NB4 (cell line): ENCODE results near the gene CMC1.

Source experiments
- DNase-seq: peaks from one replicate; pipeline ENCODE4 v3.0.0; 2010; ENCODE audit warnings: low read depth
- H3K4me3 ChIP-seq: one replicate; pipeline ENCODE4 v1.5.1; 2011; ENCODE audit warnings: mild to moderate bottlenecking, low read depth, low read length, moderate library complexity
- MYC ChIP-seq: IDR thresholded peaks from 2 replicates; pipeline ENCODE4 v1.6.1; 2011; ENCODE audit warnings: low read depth, low read length
- POLR2A ChIP-seq: IDR thresholded peaks from 2 replicates; pipeline ENCODE4 v1.6.1; 2011; ENCODE audit warnings: mild to moderate bottlenecking; ENCODE audit not compliant: insufficient read length; ENCODE audit errors: extremely low read depth
- TF ChIP-seq, protein P1 (sequence below): IDR thresholded peaks from one replicate; pipeline ENCODE4 v1.5.1; 2012; ENCODE audit warnings: low read depth, low read length
- TF ChIP-seq, protein P2 (sequence below): IDR thresholded peaks from 2 replicates; pipeline ENCODE4 v1.6.1; 2011; ENCODE audit warnings: low read depth, low read length

The CMC1 gene

DNA sequence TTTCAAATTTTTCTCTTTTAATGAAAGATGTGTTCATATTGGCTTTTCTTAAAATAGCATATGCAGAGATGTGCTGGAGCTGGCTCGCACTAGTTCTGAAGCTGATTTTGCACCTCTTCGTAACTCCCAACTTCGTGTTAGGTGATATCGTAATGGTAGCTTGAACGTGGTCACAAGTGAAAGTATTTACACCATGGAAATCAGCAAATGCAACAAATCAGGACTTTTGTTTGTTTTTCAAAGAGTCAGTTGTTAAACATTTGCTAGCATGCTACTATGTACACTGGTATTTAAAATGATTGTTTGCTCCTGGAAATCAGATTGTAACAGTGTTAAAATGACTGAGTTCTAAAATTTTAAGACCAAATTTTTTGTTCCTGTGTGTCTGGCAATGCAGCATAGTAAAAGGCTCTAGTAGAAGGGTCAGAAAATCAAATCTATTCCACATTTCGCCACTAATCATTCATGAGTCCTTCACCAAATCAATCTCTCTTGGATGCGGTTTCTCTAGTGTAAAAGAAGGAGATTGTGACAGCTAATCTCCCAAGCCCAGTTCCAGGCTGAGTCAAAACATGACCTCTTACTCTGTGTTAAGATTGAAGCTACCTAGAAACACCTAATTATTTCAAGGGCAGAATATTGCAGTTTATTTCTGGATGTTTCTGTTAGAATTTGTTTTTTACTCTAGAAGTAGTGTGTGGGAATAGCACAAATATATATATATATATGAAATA lies 34.3 kb upstream of the CMC1 start:
- no peak for DNase-seq
- no peak overlapping the region for H3K4me3 ChIP-seq
- no peak for TF ChIP-seq POLR2A

DNA sequence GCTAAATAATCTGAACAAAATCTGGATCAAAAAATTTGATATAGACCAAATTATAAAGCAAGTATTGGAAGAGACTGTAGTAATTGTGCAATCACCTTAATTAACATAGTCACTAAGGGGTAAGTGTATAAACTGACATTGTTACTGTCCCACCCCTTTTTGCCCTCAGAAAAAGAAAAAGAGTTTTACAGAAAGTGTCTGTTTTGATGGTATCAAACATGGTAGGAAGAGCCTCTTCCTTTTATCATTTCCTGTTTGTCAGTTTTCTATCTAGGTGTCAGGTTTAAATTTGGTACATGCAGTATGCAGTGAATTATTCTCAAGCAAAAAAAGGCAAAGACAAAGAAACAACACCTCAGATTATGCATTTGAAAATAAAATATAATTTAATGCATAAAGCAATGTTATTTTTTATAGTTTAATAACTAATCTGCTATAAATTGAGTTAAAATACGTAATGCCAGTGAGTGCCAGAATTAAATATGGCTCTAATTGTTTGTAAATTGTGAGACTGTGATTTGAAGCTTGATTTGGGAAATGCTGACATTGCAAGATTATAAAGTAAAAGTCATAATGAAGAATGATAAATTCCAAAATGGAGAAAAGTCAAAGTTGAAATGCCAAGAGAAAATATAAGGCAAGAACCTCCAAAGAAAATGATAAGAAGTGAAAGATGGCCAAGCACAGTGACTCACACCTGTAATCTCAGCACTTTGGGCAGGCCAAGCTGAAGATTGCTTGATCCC lies 30.3 kb upstream of the CMC1 start:
- no peak for DNase-seq
- H3K4me3 ChIP-seq = no peak overlapping the region
- TF ChIP-seq MYC (no peak), POLR2A (no peak)
- TF ChIP-seq, protein P1, sequence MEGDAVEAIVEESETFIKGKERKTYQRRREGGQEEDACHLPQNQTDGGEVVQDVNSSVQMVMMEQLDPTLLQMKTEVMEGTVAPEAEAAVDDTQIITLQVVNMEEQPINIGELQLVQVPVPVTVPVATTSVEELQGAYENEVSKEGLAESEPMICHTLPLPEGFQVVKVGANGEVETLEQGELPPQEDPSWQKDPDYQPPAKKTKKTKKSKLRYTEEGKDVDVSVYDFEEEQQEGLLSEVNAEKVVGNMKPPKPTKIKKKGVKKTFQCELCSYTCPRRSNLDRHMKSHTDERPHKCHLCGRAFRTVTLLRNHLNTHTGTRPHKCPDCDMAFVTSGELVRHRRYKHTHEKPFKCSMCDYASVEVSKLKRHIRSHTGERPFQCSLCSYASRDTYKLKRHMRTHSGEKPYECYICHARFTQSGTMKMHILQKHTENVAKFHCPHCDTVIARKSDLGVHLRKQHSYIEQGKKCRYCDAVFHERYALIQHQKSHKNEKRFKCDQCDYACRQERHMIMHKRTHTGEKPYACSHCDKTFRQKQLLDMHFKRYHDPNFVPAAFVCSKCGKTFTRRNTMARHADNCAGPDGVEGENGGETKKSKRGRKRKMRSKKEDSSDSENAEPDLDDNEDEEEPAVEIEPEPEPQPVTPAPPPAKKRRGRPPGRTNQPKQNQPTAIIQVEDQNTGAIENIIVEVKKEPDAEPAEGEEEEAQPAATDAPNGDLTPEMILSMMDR = no peak
- TF ChIP-seq, protein P2, sequence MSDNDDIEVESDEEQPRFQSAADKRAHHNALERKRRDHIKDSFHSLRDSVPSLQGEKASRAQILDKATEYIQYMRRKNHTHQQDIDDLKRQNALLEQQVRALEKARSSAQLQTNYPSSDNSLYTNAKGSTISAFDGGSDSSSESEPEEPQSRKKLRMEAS = no peak

DNA sequence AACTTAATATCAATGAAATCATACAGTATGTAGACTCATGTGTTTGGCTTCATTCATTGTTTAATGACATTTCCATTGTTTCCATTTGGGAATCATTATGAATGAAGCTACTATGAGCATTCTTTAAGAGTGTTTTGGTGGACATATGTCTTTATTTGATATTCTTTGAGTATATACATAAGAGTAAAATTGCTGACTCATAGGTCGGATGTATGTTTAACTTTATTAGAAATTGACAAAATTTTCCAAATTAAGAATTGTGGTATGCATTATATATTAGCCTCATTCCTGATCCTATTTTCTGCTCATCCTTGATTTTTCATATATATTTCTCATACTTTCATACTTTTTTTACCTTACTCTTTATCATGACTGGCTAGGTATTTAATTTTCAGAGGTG lies 28.7 kb upstream of the CMC1 start:
- TF ChIP-seq, protein P1 = no peak
- TF ChIP-seq, protein P2 = no peak
- TF ChIP-seq POLR2A = no peak
- no peak for TF ChIP-seq MYC
- H3K4me3 ChIP-seq = no peak overlapping the region
- no peak for DNase-seq

DNA sequence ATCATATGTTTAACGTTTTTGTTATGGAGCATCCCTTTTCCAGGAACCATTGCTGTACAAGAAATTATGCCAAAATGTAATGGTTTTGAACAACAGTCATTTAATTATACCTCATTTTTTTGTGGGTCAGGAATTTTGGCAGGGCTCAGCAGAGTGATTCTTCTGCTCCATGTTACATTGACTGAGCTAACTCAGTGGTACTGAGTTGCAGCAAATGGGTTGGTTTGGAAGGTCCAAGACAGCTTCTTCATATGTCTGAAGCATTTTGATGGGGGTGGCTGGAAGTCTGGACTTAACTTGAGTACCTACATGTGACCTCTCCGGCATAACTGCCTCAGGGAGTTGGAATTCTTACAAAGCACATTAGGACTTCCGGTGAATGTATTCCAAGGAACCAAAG lies 26.0 kb upstream of the CMC1 start:
- no peak overlapping the region for H3K4me3 ChIP-seq
- DNase-seq = no peak
- TF ChIP-seq, protein P1 = no peak
- TF ChIP-seq, protein P2 = no peak
- no peak for TF ChIP-seq POLR2A
- TF ChIP-seq MYC = no peak

DNA sequence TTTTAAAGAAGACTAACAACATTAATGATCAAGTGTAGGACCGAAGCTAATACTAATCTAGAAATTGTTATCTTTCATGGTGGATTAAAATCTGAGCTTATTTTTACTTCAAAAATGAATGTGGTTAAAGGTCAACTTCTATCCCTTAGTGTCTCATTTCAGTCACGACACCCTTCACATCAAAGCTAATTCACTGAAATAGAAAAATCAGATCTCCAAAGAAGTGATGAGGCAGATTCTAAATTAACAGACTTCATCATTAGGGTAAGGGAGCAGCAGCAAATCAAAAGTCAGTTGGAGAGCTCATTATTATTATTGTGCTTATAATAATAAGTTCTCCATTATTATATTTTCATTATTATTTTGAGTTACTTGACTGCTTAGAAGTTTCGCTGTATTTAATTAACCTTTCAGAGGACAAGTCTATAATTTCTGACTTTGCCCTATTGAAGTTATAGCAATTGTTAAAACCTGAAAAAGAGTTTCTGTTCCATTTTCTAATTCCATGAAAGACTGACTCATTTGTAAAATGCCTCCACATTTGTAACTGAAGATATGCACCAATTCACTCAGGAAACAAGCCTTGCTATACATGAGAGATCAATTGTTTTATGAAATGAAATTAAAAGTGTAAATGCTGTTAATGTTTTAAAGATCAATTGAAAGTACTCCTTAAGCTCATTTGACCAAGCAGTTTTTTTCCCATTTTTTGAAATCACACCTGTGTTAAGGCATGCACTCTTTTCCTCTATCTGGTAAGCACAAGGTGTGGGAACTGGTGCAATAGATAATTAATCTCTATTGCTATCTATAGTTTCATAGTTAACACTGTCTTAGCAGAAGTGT lies 23.1 kb upstream of the CMC1 start:
- DNase-seq = no peak
- TF ChIP-seq, protein P1 = no peak
- TF ChIP-seq MYC (no peak), POLR2A (no peak)
- TF ChIP-seq, protein P2 = no peak
- H3K4me3 ChIP-seq = no peak overlapping the region

DNA sequence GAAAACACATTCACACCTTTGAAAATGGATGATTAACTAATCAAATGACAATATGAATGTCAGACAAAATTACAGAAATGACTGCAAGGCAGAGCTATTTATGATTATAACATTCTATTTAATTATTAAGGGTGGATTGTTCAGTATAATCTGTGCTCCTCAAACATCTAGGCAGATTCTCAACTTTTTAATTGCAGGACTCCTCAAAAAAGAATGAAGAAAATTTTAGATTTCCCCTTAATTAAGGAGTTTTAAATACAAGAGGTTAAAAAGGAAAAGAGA lies 22.6 kb upstream of the CMC1 start:
- TF ChIP-seq POLR2A (no peak), MYC (no peak)
- TF ChIP-seq, protein P2 = no peak
- DNase-seq = no peak
- no peak overlapping the region for H3K4me3 ChIP-seq
